Right lobe of liver (tissue), 4 donors: ENCODE data around the gene AAR2.

Experiments
- POLR2A ChIP-seq: fragments of 450-650 bp; IDR thresholded peaks from one replicate; pipeline ENCODE4 v1.6.1; 2017; ENCODE audit warnings: antibody characterized with exemption, mild to moderate bottlenecking
- TF ChIP-seq, protein P1 (sequence below), 4 donors: fragments of 200-600 bp in 3 of 4; fragments of 450-650 bp in 1 of 4; IDR thresholded peaks; one replicate each; pipeline versions ENCODE4 v1.5.1 to v1.8.0; 2016 to 2022; ENCODE audit warnings: antibody characterized with exemption in 4 of 4, mild to moderate bottlenecking in 2 of 4
- donor health status: DM: no; HTN: no; CAD: no.
- donor health status: DM: no; HTN: no; CAD: no.
- donor health status: DM: no; HTN: yes; CAD: no.

DNA sequence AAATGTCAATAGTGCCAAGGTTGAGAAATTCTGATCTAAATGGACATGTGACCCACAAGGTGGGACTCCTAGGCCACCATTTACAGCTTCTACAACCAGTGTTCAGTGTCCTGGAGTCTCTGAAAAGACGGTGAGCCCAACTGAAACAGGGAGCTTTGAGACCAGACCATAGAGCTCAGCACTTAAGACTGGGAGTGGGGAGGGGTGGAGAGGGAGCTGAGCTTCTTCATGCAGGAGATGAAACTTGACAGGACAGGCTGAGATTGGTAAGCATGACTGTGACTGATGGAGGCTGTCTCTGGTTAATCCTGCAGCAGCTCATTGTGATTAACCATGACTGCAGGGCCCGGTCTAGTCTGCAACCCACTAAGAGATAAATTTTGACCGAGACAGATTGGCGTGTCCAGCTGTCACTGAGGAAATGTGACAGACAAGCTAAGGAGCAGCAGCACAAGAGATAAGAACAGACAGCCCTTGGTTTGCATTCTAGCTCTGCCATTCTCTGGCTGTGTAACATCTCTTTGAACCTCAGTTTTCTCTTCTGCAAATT lies 1.4 kb upstream of the AAR2 start:
- TF ChIP-seq POLR2A = no peak
- TF ChIP-seq, protein P1, sequence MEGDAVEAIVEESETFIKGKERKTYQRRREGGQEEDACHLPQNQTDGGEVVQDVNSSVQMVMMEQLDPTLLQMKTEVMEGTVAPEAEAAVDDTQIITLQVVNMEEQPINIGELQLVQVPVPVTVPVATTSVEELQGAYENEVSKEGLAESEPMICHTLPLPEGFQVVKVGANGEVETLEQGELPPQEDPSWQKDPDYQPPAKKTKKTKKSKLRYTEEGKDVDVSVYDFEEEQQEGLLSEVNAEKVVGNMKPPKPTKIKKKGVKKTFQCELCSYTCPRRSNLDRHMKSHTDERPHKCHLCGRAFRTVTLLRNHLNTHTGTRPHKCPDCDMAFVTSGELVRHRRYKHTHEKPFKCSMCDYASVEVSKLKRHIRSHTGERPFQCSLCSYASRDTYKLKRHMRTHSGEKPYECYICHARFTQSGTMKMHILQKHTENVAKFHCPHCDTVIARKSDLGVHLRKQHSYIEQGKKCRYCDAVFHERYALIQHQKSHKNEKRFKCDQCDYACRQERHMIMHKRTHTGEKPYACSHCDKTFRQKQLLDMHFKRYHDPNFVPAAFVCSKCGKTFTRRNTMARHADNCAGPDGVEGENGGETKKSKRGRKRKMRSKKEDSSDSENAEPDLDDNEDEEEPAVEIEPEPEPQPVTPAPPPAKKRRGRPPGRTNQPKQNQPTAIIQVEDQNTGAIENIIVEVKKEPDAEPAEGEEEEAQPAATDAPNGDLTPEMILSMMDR (IDR thresholded peaks at IDR 0.05) = no peak
